GM12878 (cell line): Measurements from ENCODE around the gene AMDHD2. TPM values are rescaled to one million over a fixed set of nuclear protein-coding genes. Genes with fewer than 3 reads are reported as not detected.

Experiments
- ASH2L ChIP-seq: fragments of 300-600, 200-600 bp; sonication (generic); IDR thresholded peaks from 2 replicates; pipeline ENCODE4 v1.6.1; 2017; ENCODE audit warnings: low read depth, mild to moderate bottlenecking, borderline replicate concordance
- CTCF ChIP-seq, 3 experiments: IDR thresholded peaks in 2 of 3; conservative IDR thresholded peaks in 1 of 3; 2 replicates each; pipeline ENCODE4 v1.5.1; 2011; ENCODE audit warnings: low read depth in 3 of 3, low read length in 3 of 3, mild to moderate bottlenecking in 3 of 3, control low read depth in 2 of 3, moderate library complexity in 2 of 3, inconsistent platforms in 1 of 3, mixed read lengths in 1 of 3; ENCODE audit not compliant: control insufficient read depth in 2 of 3, insufficient read depth in 1 of 3; ENCODE audit errors: extremely low read depth in 1 of 3
- HSF1 ChIP-seq: fragments of 150-350 bp; IDR thresholded peaks from 2 replicates; pipeline ENCODE4 v1.6.1; 2014; ENCODE audit warnings: mild to moderate bottlenecking, low read depth, low read length
- JUND ChIP-seq: IDR thresholded peaks from 2 replicates; pipeline ENCODE4 v1.6.1; 2012; ENCODE audit warnings: low read depth, mild to moderate bottlenecking, low read length, improper control_type of control experiment, moderate library complexity
- KLF5 ChIP-seq: fragments of 450-650 bp; IDR thresholded peaks from 2 replicates; pipeline ENCODE4 v1.6.1; 2014; ENCODE audit warnings: mild to moderate bottlenecking; ENCODE audit not compliant: partially characterized antibody
- NFYB ChIP-seq: IDR thresholded peaks from 2 replicates; pipeline ENCODE4 v1.6.1; 2011; ENCODE audit warnings: low read depth, mild to moderate bottlenecking, low read length, improper control_type of control experiment, moderate library complexity; ENCODE audit not compliant: insufficient read depth
- RCOR1 ChIP-seq: conservative IDR thresholded peaks from 2 replicates; pipeline ENCODE4 v1.6.1; 2012; ENCODE audit warnings: low read depth, low read length, improper control_type of control experiment
- ZNF24 ChIP-seq: fragments of 450-650 bp; IDR thresholded peaks from 2 replicates; pipeline ENCODE4 v1.6.1; 2017; ENCODE audit warnings: antibody characterized with exemption, mild to moderate bottlenecking
- ZNF384 ChIP-seq: IDR thresholded peaks from 2 replicates; pipeline ENCODE4 v1.6.1; 2012; ENCODE audit warnings: low read depth, mild to moderate bottlenecking, low read length, improper control_type of control experiment, borderline replicate concordance
- ZNF592 ChIP-seq: fragments of 450-650 bp; IDR thresholded peaks from 2 replicates; pipeline ENCODE4 v1.6.1; 2017; ENCODE audit warnings: mild to moderate bottlenecking, moderate library complexity
- polyA plus RNA-seq, 11 experiments: library from polyadenylated mRNA; depleted of rRNA in 4 of 11; unstranded in 6 of 11; stranded (reverse) in 5 of 11; fragments of >200 nt; fragmentation: Nextera tagmentation in 4 of 11; fragmentation: Illumina TruSeq in 1 of 11; extraction: Ambion mirVana in 4 of 11; extraction: Trizol in 1 of 11; gene quantifications; 1 replicate in 1 of 11; 2 replicates in 10 of 11; pipeline versions ENCODE4 v1.2.1 to v1.2.3, GENCODE V29; 2011 to 2016; ENCODE audit warnings: inconsistent platforms in 2 of 11, missing spikeins in 2 of 11, low read depth in 1 of 11
- total RNA-seq, 4 experiments: library from RNA; depleted of rRNA in 3 of 4; stranded (reverse); fragments of >200 nt in 3 of 4; fragmentation: Illumina TruSeq in 1 of 4; extraction: Trizol in 1 of 4; gene quantifications; 2 replicates each; pipeline versions ENCODE4 v1.2.1 to v1.2.3, GENCODE V29; 2013 to 2021

The AMDHD2 gene
- total and polyA plus RNA-seq, 10 of the 15 experiments (the other 5 are each of a cell fraction or from before 2014, with no cell fraction given), result 0.60 to 41.8 (median 24.3) TPM; not detected in 1

- no peak for TF ChIP-seq ZNF384
- TF ChIP-seq NFYB, result no peak
- no peak for TF ChIP-seq RCOR1
- TF ChIP-seq JUND, result no peak
- no peak for TF ChIP-seq CTCF (IDR thresholded peaks at IDR 0.05 in 2 of 3, conservative IDR thresholded peaks at IDR 0.05 in 1 of 3; ENCODE audit: control insufficient read depth in 2 of 3, extremely low read depth in 1 of 3, insufficient read depth in 1 of 3, low read depth in 3 of 3, low read length in 3 of 3)
- TF ChIP-seq ZNF24, result no peak
- no peak for TF ChIP-seq ASH2L
- no peak for TF ChIP-seq ZNF592
- no peak for TF ChIP-seq KLF5
- no peak for TF ChIP-seq HSF1
- TF ChIP-seq, all 136 proteins: peak for 0
These were observed 30.6 kb upstream of the AMDHD2 start (continued) for GRCh38 chr16:2489581-2489980.
